Measurements from ENCODE around the gene PNMA8C. TPM values are rescaled to one million over a fixed set of nuclear protein-coding genes. Genes with fewer than 3 reads are reported as not detected.
A peak's percentile ranks its signal among the peaks of the same experiment; 100 is the strongest.

PNMA8C gene
- total RNA-seq: 0.52 TPM

- Histone ChIP-seq H3K9me3 (ENCODE audit: control insufficient read depth in 3 of 3, low read length in 3 of 3) (no peaks in the 10 kb centered on the region), H3K4me3 (ENCODE audit: low read length in 3 of 3) (peak within 1 kb of the TSS in 2 of 3 donors; percentile 2 to 29), H3K27ac (ENCODE audit: low read depth, low read length) (no peak within 1 kb of the TSS), H3K9ac (ENCODE audit: low read depth in 1 of 3, low read length in 3 of 3) (peak within 1 kb of the TSS in 1 of 3 donors; percentile 21), H3K4me1 (ENCODE audit: control insufficient read depth in 3 of 3, insufficient read depth in 3 of 3, low read length in 3 of 3) (peaks cover 3 to 12% (median 6%) of the 10 kb centered on the region in 3 donors), H3K27me3 (ENCODE audit: control insufficient read depth in 3 of 3, insufficient read depth in 3 of 3, low read length in 3 of 3) (peaks cover 17 to 48% (median 45%) of the 10 kb centered on the region in 3 donors), H3K36me3 (ENCODE audit: control insufficient read depth in 3 of 3, insufficient read depth in 3 of 3, low read length in 3 of 3) (no peaks in the 10 kb centered on the region)
Measured at GRCh38 chr19:46428239-46429135, at the start of gene PNMA8C. Gene PNMA8C, minus strand, starts transcription at chr19:46428936. Its CDS starts 577 bp downstream, at chr19:46428359.

- Histone ChIP-seq H3K9me3 (ENCODE audit: control insufficient read depth in 3 of 3, low read length in 3 of 3) (no peaks in the 10 kb centered on the region), H3K27ac (ENCODE audit: low read depth, low read length) (no peak overlapping the region), H3K27me3 (ENCODE audit: control insufficient read depth in 3 of 3, insufficient read depth in 3 of 3, low read length in 3 of 3) (peaks cover 0 to 24% (median 2%) of the 10 kb centered on the region in 3 donors), H3K36me3 (ENCODE audit: control insufficient read depth in 3 of 3, insufficient read depth in 3 of 3, low read length in 3 of 3) (no peaks in the 10 kb centered on the region), H3K4me3 (ENCODE audit: low read length in 3 of 3) (no peak overlapping the region), H3K4me1 (ENCODE audit: control insufficient read depth in 3 of 3, insufficient read depth in 3 of 3, low read length in 3 of 3) (peaks cover 7 to 13% (median 11%) of the 10 kb centered on the region in 3 donors), H3K9ac (ENCODE audit: low read depth in 1 of 3, low read length in 3 of 3) (no peak overlapping the region)
Measured at GRCh38 chr19:46475986-46476385, 47.2 kb upstream of the PNMA8C start.

- Histone ChIP-seq H3K36me3 (ENCODE audit: control insufficient read depth in 3 of 3, insufficient read depth in 3 of 3, low read length in 3 of 3) (no peaks in the 10 kb centered on the region), H3K9me3 (ENCODE audit: control insufficient read depth in 3 of 3, low read length in 3 of 3) (no peaks in the 10 kb centered on the region), H3K4me3 (ENCODE audit: low read length in 3 of 3) (no peak overlapping the region), H3K9ac (ENCODE audit: low read depth in 1 of 3, low read length in 3 of 3) (no peak overlapping the region), H3K27ac (ENCODE audit: low read depth, low read length) (no peak overlapping the region), H3K4me1 (ENCODE audit: control insufficient read depth in 3 of 3, insufficient read depth in 3 of 3, low read length in 3 of 3) (peaks cover 11 to 15% (median 14%) of the 10 kb centered on the region in 3 donors), H3K27me3 (ENCODE audit: control insufficient read depth in 3 of 3, insufficient read depth in 3 of 3, low read length in 3 of 3) (peaks cover 0 to 27% (median 2%) of the 10 kb centered on the region in 3 donors)
Measured at GRCh38 chr19:46474211-46474610, 45.5 kb upstream of the PNMA8C start.

- Histone ChIP-seq H3K27ac (ENCODE audit: low read depth, low read length) (no peak overlapping the region), H3K4me3 (ENCODE audit: low read length in 3 of 3) (no peak overlapping the region), H3K36me3 (ENCODE audit: control insufficient read depth in 3 of 3, insufficient read depth in 3 of 3, low read length in 3 of 3) (no peaks in the 10 kb centered on the region), H3K9ac (ENCODE audit: low read depth in 1 of 3, low read length in 3 of 3) (no peak overlapping the region), H3K4me1 (ENCODE audit: control insufficient read depth in 3 of 3, insufficient read depth in 3 of 3, low read length in 3 of 3) (peaks cover 11 to 15% (median 14%) of the 10 kb centered on the region in 3 donors), H3K9me3 (ENCODE audit: control insufficient read depth in 3 of 3, low read length in 3 of 3) (no peaks in the 10 kb centered on the region), H3K27me3 (ENCODE audit: control insufficient read depth in 3 of 3, insufficient read depth in 3 of 3, low read length in 3 of 3) (peaks cover 0 to 27% (median 2%) of the 10 kb centered on the region in 3 donors)
Measured at GRCh38 chr19:46472592-46472991, 43.9 kb upstream of the PNMA8C start.

- Histone ChIP-seq H3K9ac (ENCODE audit: low read depth in 1 of 3, low read length in 3 of 3) (peak overlapping the region; percentile 32 to 81 (median 47)), H3K36me3 (ENCODE audit: control insufficient read depth in 3 of 3, insufficient read depth in 3 of 3, low read length in 3 of 3) (no peaks in the 10 kb centered on the region), H3K9me3 (ENCODE audit: control insufficient read depth in 3 of 3, low read length in 3 of 3) (no peaks in the 10 kb centered on the region), H3K4me1 (ENCODE audit: control insufficient read depth in 3 of 3, insufficient read depth in 3 of 3, low read length in 3 of 3) (peaks cover 11 to 15% (median 14%) of the 10 kb centered on the region in 3 donors), H3K27me3 (ENCODE audit: control insufficient read depth in 3 of 3, insufficient read depth in 3 of 3, low read length in 3 of 3) (peaks cover 0 to 27% (median 2%) of the 10 kb centered on the region in 3 donors), H3K4me3 (ENCODE audit: low read length in 3 of 3) (peak overlapping the region; percentile 59 to 75 (median 62)), H3K27ac (ENCODE audit: low read depth, low read length) (peak overlapping the region; percentile 64)
Measured at GRCh38 chr19:46471811-46472543, 43.2 kb upstream of the PNMA8C start.

- peak within 1 kb of the TSS; percentile 59 to 75 (median 62) for H3K4me3 ChIP-seq (ENCODE audit: low read length in 3 of 3)
- no peaks in the 10 kb centered on the region for H3K36me3 ChIP-seq (ENCODE audit: control insufficient read depth in 3 of 3, insufficient read depth in 3 of 3, low read length in 3 of 3)
- H3K27ac ChIP-seq (ENCODE audit: low read depth, low read length): peak within 1 kb of the TSS; percentile 64
- H3K4me1 ChIP-seq (ENCODE audit: control insufficient read depth in 3 of 3, insufficient read depth in 3 of 3, low read length in 3 of 3): peaks cover 11 to 15% (median 14%) of the 10 kb centered on the region in 3 donors
- no peaks in the 10 kb centered on the region for H3K9me3 ChIP-seq (ENCODE audit: control insufficient read depth in 3 of 3, low read length in 3 of 3)
- peaks cover 0 to 27% (median 2%) of the 10 kb centered on the region in 3 donors for H3K27me3 ChIP-seq (ENCODE audit: control insufficient read depth in 3 of 3, insufficient read depth in 3 of 3, low read length in 3 of 3)
- peak within 1 kb of the TSS; percentile 32 to 81 (median 47) for H3K9ac ChIP-seq (ENCODE audit: low read depth in 1 of 3, low read length in 3 of 3)
Measured at GRCh38 chr19:46471116-46471733, 42.5 kb upstream of the PNMA8C start, which contains the start of gene PNMA8A. Gene PNMA8A, minus strand, starts transcription at chr19:46471563. Its CDS starts 528 bp downstream, at chr19:46471035.

GRCh38 chr19:46470376-46470775, 41.6 kb upstream of the PNMA8C start:
- Histone ChIP-seq H3K9ac (ENCODE audit: low read depth in 1 of 3, low read length in 3 of 3) (no peak overlapping the region), H3K4me1 (ENCODE audit: control insufficient read depth in 3 of 3, insufficient read depth in 3 of 3, low read length in 3 of 3) (peaks cover 11 to 15% (median 14%) of the 10 kb centered on the region in 3 donors), H3K9me3 (ENCODE audit: control insufficient read depth in 3 of 3, low read length in 3 of 3) (no peaks in the 10 kb centered on the region), H3K27ac (ENCODE audit: low read depth, low read length) (peak overlapping the region; percentile 64), H3K4me3 (ENCODE audit: low read length in 3 of 3) (peak overlapping the region in 1 of 3 donors; percentile 75), H3K36me3 (ENCODE audit: control insufficient read depth in 3 of 3, insufficient read depth in 3 of 3, low read length in 3 of 3) (no peaks in the 10 kb centered on the region), H3K27me3 (ENCODE audit: control insufficient read depth in 3 of 3, insufficient read depth in 3 of 3, low read length in 3 of 3) (peaks cover 0 to 23% (median 2%) of the 10 kb centered on the region in 3 donors)

GRCh38 chr19:46469541-46470185, 40.9 kb upstream of the PNMA8C start:
- no peaks in the 10 kb centered on the region for H3K9me3 ChIP-seq (ENCODE audit: control insufficient read depth in 3 of 3, low read length in 3 of 3)
- H3K4me3 ChIP-seq (ENCODE audit: low read length in 3 of 3): no peak overlapping the region
- peaks cover 0 to 23% (median 0%) of the 10 kb centered on the region in 3 donors for H3K27me3 ChIP-seq (ENCODE audit: control insufficient read depth in 3 of 3, insufficient read depth in 3 of 3, low read length in 3 of 3)
- no peaks in the 10 kb centered on the region for H3K36me3 ChIP-seq (ENCODE audit: control insufficient read depth in 3 of 3, insufficient read depth in 3 of 3, low read length in 3 of 3)
- H3K4me1 ChIP-seq (ENCODE audit: control insufficient read depth in 3 of 3, insufficient read depth in 3 of 3, low read length in 3 of 3): peaks cover 11 to 15% (median 14%) of the 10 kb centered on the region in 3 donors
- no peak overlapping the region for H3K27ac ChIP-seq (ENCODE audit: low read depth, low read length)
- H3K9ac ChIP-seq (ENCODE audit: low read depth in 1 of 3, low read length in 3 of 3): no peak overlapping the region

GRCh38 chr19:46466536-46467196, 37.9 kb upstream of the PNMA8C start:
- H3K4me1 ChIP-seq (ENCODE audit: control insufficient read depth in 3 of 3, insufficient read depth in 3 of 3, low read length in 3 of 3): peaks cover 6 to 9% (median 8%) of the 10 kb centered on the region in 3 donors
- H3K4me3 ChIP-seq (ENCODE audit: low read length in 3 of 3): no peak overlapping the region
- no peaks in the 10 kb centered on the region for H3K9me3 ChIP-seq (ENCODE audit: control insufficient read depth in 3 of 3, low read length in 3 of 3)
- H3K9ac ChIP-seq (ENCODE audit: low read depth in 1 of 3, low read length in 3 of 3): no peak overlapping the region
- H3K27me3 ChIP-seq (ENCODE audit: control insufficient read depth in 3 of 3, insufficient read depth in 3 of 3, low read length in 3 of 3): peaks cover 0 to 6% (median 0%) of the 10 kb centered on the region in 3 donors
- H3K27ac ChIP-seq (ENCODE audit: low read depth, low read length): no peak overlapping the region
- H3K36me3 ChIP-seq (ENCODE audit: control insufficient read depth in 3 of 3, insufficient read depth in 3 of 3, low read length in 3 of 3): no peaks in the 10 kb centered on the region

Data from skeletal muscle tissue (tissue), 4 donors.